HL-60/S4 (cell line): Measurements from ENCODE around the gene GPRC5D.

Experiments used
- in situ Hi-C: fragments of 300-500 bp; cut with MboI; formaldehyde crosslinking; loops from 2 replicates; pipeline ENCODE4 v1.14.3; 2022; ENCODE audit warnings: low sequenced_read_pairs

Gene GPRC5D

DNA sequence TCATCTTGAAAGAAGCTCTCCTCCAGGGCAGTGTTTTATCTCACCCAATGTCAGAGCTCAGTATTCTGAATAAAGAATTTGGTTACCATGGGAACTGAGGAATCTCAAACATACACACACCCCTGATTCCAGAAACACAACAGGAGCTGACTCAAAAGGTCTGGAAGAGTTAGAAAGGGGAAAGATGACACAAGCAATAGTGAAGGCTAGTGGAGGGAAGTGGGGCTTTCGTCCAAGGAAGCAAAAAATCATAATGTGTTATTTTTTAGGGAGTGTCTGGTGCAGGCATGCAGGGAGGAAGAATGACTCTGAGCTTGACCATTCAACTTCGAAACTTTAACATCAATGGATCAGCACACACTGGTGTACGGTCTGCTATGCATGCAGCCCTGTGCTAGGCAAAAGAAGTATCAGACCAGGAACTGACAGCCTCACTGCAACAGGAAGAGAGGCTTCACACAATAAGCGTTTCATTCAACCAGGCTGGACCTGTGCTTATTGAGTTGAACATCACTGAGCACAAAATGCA is 27.8 kb upstream of the GPRC5D start:
- in situ Hi-C loops, result no loop called here

DNA sequence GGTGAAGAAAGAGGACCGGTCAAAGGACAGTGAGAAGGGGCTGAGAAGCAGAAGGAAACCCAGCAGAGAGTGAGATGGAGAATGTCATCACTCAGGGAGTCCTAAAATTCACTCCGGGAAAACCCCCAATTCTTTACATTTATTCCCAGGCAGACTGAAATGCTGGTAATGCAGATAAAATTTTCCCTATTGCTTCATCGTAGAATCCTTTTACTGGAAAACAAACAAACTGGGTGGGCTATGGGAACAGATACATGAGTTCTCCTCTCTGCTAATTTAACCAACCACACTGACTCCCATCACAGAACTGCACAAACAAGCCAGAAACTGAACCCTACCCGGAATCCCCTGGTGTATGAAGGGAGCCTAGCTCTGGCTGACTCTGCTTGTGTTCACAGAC is 27.2 kb upstream of the GPRC5D start:
- in situ Hi-C loops, result no loop called here

DNA sequence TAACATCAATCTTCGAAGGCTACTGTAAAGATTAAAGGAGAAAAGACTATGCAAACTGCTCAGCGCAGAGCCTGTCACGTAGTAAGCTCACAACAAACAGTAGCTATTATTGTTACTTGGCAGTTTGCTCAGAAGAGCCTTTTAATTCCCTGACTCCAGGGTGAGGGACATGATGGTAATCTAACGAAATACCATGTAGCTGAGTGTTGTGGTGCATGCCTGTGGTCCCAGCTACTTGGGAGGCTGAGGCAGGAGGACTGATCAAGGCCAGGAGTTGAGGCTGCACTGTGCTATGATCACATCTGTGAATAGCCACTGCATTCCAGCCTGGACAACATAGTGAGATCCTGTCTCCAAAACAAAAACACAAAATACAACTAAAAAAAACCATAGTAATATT is 25.3 kb upstream of the GPRC5D start:
- in situ Hi-C loops, result no loop called here

DNA sequence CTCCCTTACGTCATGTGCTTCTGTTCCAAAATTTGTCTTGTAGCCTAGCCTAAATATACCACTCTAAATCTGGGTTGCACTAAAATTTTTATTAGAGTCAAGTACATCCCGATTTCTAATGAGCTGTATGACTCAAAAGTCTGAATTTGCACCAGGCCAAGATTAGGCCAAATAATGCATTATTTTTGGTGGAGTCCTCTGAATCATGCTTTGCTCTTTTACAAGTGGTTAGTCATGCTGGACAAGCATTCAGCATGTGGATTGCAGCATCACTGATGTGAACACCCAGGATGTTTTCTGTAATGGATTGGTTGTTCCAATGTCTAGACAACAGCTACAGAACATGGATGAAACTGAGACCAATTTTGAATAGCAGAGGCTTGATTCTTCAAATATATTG is 24.4 kb upstream of the GPRC5D start:
- in situ Hi-C loops, result no loop called here

DNA sequence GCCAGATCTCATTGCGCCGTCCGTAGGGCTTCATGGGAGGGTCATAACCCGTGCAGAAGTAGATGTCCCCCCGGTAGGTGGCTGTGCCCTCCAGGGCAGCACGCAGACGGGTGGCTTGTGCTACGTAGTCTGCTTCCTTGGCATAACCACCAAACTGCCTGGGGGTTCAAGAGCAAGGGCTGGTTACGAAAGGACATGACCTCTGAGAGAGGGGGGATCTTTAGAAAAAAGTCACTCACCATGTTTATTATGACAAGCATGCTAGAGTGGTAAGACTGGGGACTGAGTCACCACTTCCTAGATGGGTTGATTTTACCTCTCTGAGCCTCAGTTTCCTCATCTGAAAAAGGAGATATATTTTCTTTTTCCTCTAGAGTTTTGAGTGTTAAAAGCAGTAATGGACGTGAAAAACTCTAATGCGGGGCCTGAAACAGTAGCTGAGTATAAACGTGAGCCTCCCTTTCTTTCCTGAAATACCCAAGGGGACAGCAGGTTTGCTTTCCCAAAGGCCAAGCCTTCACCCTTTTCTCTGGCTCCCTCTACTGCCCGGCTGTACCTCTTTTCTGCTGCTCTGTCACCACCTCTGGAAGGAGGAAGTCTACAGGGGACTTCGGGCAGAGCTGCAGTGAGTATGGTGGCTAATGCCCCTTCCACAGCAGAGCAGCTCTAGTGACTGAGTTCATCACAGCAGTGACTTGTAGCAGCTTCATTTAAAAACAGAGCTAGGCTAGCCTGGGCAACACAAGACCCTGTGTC is 23.5 kb upstream of the GPRC5D start:
- in situ Hi-C loops, result no loop called here

DNA sequence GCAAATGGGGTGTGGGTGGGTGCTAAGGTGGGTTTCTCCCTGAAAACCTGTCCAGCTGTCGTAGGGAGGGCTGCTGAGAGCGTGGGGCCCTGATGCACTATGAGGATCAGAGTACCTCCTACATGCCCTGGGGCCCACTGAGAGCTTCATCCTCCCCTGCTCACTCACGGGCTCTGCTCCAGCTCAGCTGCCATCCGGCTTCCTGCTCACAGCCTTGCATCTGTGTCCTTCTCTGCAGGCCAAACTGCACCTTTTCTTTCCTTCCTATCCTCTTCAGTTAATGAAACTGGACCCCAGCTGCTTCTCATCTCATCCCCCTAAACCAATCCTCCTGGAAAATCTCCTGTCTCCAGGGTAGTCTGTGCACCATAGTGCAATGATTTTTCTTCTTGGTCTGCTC is 22.2 kb upstream of the GPRC5D start:
- in situ Hi-C loops, result no loop called here

DNA sequence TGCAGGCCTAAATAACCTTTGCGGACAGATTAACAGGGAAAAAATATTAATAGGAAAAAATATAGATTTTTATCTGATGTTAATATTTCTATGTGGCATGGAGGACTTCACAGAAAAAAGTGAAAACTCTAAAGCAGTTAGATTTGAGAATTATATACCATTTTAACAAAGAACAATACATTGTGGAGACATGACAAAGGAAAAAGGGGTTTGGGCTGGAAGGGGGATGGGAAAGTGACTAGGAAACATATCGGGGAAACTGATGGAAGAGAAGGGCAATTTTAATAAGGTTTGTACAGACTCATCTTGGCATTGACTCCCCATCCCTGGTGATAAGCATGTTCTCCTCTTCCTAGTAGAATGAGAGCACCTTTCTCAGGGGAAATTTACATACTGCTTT is 21.0 kb upstream of the GPRC5D start:
- in situ Hi-C loops, result no loop called here

DNA sequence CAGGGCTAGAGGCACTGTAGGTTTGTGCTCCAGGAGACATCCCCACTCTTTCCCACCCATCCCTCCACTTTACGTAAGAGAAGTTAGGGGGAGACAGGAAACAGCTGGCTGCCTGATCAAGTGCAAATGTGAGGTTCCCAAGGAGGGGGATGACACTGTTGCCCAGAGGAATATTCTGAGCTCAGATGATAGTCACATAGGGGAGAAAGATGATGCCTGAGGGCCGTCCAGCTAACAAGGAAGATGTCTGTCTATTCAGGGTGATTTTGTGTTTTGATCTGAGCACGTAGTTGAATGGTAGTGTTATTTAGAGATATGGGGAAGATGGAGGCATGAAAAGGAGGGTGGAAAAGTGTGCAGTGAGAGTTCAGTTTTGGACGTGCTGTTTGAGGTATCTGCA is 13.9 kb upstream of the GPRC5D start:
- in situ Hi-C loops, result no loop called here

DNA sequence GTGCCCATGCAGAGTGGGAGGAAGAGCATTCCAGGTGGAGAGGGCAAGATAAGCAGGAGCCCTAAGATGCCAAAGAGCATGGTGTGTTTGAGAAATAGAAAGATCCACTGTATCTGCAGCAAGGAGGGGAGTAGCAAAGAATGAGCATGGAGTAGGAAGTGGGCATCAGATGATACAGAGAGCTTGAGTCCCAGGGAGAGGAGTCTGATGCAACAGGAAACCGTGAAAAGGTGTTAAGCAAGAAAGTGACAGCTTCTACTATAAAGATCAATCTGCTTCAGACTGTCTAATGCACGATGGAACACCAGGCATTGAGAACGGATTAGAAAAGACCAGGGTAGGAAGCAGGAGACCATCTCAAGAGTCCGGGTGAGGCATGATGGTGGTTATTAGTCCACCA is 12.3 kb upstream of the GPRC5D start:
- in situ Hi-C loops, result no loop called here

DNA sequence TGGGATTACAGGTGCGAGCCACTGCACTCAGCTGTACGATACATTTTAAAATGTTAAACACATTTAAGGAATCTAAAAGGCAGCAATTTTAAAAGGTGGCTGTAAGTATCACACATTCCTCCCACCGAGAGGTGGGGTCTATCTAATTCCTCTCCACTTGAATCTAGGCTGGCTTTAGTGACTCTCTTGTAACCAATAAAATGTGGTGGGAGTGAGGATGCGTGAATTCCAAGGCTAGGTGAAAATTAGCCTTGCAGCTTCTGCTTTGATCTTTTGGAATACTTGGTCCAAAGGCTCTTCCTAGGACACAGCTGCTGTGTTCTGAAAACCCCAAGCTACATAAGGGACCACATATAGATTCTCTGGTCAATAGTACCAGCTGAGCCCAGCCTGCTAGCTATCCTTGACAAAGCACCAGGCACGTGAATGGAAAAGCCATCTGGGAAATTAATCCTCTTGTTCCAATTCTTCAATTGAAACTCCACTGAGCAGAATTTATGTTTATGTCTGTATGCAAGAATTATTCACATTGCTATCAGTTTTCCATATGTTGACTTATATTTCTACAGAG is 8.8 kb upstream of the GPRC5D start:
- in situ Hi-C loops, result no loop called here

DNA sequence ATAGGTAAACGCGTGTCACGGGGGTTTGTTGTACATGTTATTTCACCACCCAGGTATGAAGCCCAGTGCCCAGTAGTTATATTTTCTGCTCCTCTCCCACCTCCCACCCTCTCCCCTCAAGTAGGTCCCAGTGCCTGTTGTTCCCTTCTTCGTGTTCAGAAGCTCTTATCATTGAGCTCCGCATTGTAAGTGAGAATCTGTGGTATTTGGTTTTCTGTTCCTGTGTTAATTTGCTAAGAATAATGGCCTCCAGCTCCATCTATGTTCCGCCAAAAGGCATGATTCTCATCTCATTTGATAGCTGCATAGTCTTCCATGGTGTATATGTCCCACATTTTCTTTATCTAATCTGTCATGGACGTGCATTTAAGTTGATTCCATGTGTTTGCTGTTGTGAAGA is 6.9 kb upstream of the GPRC5D start:
- in situ Hi-C loops, result no loop called here

DNA sequence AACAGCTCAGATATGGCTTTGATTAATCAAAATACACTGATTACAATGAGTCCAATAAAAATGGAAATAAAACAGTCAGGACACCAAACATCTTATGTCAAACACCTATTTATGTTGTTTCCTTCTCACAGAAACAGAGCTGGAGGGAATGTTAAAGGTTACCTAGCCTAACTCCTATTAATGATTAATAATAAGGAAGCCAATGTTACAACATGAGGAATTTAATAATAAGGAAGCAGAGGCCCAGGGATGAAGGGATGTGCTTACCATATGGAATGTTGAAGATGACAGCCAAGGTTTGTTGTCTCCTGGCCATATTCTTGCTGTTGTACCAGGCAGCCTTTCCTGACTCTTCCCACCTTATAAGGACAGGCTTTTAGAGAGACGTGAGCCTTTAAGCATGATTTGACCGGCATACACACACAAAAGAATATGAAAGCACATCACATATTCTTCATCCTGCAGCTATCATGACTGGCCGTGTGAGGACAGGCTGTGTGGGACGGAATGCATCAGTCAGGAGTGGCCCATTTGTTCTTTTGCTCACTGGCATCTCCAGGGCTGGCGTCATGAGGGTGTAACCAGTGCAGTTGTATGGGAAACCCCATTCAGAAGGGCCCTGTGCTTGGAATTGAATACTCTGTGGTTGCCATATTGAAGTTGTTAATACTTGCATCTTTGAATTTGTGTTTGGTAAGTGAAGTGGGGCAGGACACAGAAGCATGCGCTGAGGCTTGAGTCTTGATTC is 3.1 kb upstream of the GPRC5D start:
- in situ Hi-C loops, result no loop called here

DNA sequence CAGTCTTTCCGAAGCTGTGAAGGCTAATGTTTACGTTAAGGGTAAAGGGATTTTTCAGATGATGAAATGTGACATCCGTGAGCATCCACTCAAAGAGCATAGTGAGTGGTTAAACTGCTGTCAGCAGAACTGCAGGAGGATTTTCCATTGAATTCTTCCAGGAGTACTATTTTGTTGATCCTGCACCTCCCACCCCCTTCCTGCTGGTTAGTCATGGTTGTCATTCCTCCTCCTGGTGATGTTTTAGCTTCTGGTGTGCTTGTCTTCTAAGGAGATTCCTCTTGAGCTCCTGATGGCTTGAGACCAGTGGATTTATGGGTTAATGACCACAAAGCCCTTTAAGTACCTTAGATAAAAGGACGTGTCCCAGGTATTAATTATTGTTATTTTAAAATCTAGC is 2.4 kb upstream of the GPRC5D start:
- in situ Hi-C loops, result no loop called here

DNA sequence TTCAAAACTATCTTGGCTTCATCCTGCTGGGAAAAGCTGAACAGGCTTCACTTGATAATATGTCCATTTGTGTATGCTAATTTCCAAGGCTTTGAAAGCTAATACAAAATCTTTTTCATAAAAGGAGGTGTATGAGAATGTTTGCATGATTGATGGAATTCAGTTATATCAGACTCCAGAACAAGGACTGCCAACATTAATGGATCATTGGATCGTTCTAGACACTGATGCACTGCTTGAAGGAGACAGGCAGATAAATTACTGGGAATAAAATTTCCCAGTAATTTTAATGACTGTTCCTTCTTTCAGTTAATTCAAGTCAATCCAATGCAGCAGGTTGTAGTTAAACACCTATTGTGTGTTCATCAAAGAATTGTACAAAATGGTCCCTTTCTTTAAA is 466 bp downstream of the GPRC5D start:
- in situ Hi-C loops, result no loop called here

DNA sequence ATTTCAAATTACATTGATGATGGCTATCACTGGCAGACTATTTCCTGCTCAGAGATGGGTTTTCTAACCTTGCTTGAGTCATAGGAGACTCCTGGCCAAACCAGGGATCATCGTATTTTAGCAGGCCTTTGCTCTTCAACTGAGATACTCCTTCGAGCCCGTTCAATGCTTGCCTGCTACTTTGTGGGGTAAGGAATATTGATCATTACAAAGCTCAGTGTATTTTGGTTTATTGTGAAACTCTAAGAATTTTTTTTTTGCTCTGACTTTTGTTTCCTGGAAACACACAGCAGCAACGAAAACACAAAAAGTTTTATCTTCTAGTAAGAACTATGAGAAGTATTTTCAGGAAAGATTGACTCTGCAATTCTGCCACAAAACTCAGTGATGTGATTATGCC is 4.1 kb downstream of the GPRC5D start:
- in situ Hi-C loops, result no loop called here

DNA sequence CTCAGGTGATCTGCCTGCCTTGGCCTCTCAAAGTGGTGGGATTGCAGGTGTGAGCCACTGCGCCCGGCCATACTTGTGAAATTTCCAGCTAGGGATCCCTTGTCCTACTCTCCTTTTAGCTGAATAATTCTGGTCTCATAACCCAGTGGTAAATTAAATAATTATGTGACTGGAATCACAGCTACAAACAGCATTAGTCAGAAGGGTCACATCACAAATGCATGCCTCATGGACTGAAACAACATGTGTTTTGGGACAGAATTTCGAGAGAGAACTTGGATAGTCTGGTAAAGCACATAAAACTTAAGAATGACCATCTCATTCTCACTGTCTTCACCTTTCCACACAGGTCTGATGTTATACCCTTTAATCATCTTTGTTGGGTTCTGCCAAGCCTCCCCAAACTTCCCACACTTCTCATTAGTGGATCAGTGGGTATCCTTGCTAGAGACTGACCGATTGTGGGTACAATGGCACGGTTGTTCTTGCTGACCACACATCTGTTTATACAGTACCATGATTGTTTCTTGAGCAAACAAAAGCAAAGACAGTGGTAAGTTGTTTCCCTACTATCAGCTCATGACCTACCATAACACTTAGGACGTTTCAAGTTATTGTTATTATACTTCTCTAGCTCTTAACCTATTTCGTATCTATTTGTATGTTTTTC is 5.1 kb downstream of the GPRC5D start:
- in situ Hi-C loops, result no loop called here

DNA sequence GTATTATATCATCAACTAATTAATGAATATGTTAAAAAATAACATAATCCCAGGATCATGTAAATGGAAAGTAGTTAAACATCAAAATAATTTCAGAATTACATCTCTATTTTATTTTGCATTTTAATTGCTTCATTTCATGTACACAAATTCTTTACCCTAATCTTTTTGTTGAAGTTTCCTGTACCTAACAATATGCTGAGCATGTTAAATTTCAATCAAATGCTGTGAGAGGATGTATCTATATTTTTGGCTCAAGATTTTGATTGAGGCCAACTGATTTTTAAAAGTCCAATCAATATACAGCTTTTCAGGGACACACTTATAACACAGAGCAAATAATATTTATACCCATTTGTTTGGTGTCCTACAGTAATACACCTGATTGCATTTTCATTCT is 6.4 kb downstream of the GPRC5D start:
- in situ Hi-C loops, result no loop called here

DNA sequence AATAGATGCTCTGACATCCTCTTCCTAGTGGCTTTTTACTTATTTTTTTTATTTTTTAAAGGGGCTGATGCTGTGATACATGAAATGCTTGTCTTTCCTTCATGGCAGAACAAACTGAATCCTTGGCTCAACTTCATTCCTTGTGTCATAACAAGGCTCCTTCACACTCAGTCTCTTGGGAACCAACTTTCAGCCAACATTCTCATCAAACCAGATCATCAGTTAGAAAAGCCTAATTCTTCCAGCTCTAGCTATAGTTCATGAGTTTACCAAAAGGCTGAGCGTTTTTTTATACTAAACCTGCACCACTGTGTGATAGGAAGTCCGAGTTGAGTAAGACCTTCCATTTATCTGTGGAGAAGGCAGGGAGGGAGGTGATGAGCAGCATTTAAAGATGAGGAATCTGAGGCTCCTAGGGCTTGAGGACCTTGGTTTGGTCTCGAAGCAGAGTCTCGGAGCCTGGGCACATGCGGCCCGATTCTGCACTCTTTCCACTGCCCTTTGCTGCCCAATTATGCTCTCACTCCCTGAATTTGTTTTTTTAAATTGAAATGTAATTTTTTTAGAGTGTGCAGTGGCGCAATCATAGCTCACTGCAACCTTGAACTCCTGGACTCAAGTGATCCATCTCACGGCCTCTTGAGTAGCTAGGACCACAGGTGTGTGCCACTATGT is 8.2 kb downstream of the GPRC5D start:
- in situ Hi-C loops, result no loop called here

DNA sequence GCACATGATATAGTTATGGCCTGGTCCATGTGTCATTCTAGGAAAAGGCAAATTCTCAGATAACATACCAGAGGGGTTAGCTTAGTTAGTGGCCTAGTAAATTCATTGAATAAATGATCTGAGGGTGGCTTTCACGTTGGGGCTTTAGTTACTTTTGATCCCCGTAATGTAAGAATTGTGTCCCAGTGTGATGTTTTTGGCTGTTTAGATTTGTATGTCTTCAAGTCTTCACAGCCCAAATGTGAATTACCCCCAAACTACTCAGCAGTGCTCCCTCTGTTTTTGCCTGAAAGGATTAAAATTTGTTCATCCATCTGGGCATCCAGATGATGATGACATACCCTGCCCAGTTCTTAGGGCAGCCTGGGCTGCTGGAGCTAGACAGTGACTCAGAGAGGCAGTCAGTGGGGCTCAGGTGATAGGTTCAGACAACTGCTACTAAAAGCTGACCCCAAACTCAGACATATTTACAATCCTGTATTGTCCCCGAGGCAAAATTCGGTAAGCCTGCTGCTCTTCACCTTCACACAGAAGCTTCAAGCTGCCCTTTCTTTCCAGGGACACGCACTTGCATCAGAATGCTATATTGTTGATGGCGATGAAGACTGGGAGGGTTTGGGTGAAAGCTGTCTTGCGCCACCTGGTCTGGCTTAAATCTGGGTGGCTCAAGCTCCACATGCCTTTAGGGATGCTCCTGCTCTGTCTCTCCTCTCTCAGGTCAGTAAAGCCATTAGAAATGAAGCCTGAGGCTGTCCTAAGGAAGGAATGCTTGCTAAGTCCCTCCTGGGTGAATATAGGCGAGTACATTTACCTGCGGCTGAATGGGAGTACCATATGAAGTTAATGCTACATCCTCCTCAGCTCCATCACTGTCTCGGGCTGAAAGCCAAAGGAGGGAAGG is 10.3 kb downstream of the GPRC5D start:
- in situ Hi-C loops, result no loop called here

DNA sequence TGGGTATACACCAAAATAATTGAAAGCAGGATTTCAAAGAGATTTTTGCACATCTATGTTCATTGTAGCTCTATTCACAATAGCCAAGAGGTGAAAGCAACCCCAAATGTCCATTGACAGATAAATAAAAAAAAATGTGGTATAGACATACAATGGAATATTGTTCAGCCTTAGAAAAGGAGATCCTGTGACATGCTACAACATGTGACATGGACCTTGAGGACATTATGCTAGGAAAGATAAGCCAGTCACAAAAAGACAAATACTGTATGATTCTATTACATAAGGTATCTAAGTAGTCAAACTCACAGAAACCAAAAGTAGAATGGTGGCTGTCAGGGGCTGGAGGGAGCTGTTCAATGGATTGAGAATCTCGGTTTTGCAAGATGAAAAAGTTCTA is 12.1 kb downstream of the GPRC5D start:
- in situ Hi-C loops, result no loop called here
